HEK293T (cell line): ENCODE data around the gene BTG4.

Source experiments
- ARNT ChIP-seq: fragments of 450-650 bp; IDR thresholded peaks from 2 replicates; pipeline ENCODE4 v1.6.1; 2017; ENCODE audit warnings: mild to moderate bottlenecking
- BHLHE40 ChIP-seq: fragments of 450-650 bp; IDR thresholded peaks from 2 replicates; pipeline ENCODE4 v1.6.1; 2016; ENCODE audit warnings: mild to moderate bottlenecking, moderate library complexity, borderline replicate concordance
- ELF4 ChIP-seq: fragments of 450-650 bp; IDR thresholded peaks from 2 replicates; pipeline ENCODE4 v1.6.1; 2017; ENCODE audit warnings: antibody characterized with exemption
- FOXA1 ChIP-seq: fragments of 450-650 bp; IDR thresholded peaks from 2 replicates; pipeline ENCODE4 v1.6.1; 2016; ENCODE audit warnings: mild to moderate bottlenecking
- FOXK2 ChIP-seq: fragments of 450-650 bp; IDR thresholded peaks from 2 replicates; pipeline ENCODE4 v1.6.1; 2016; ENCODE audit warnings: mild to moderate bottlenecking
- FOXM1 ChIP-seq: fragments of 450-650 bp; IDR thresholded peaks from 2 replicates; pipeline ENCODE4 v1.6.1; 2017; ENCODE audit warnings: mild to moderate bottlenecking, borderline replicate concordance
- L3MBTL2 ChIP-seq: fragments of 450-650 bp; conservative IDR thresholded peaks from 2 replicates; pipeline ENCODE4 v1.6.1; 2016; ENCODE audit warnings: mild to moderate bottlenecking
- LEF1 ChIP-seq: fragments of 450-650 bp; IDR thresholded peaks from 2 replicates; pipeline ENCODE4 v1.6.1; 2017; ENCODE audit warnings: mild to moderate bottlenecking, borderline replicate concordance
- NFRKB ChIP-seq: fragments of 450-650 bp; IDR thresholded peaks from 2 replicates; pipeline ENCODE4 v1.6.1; 2016; ENCODE audit warnings: mild to moderate bottlenecking, moderate library complexity
- PKNOX1 ChIP-seq: fragments of 450-650 bp; IDR thresholded peaks from 2 replicates; pipeline ENCODE4 v1.6.1; 2016
- SP1 ChIP-seq: fragments of 450-650 bp; IDR thresholded peaks from 2 replicates; pipeline ENCODE4 v1.6.1; 2017
- SUZ12 ChIP-seq: fragments of 450-650 bp; IDR thresholded peaks from 2 replicates; pipeline ENCODE4 v1.6.1; 2016; ENCODE audit warnings: mild to moderate bottlenecking
- TARDBP ChIP-seq: fragments of 450-650 bp; IDR thresholded peaks from 2 replicates; pipeline ENCODE4 v1.6.1; 2016
- ZNF384 ChIP-seq: fragments of 450-650 bp; IDR thresholded peaks from 2 replicates; pipeline ENCODE4 v1.6.1; 2016

DNA sequence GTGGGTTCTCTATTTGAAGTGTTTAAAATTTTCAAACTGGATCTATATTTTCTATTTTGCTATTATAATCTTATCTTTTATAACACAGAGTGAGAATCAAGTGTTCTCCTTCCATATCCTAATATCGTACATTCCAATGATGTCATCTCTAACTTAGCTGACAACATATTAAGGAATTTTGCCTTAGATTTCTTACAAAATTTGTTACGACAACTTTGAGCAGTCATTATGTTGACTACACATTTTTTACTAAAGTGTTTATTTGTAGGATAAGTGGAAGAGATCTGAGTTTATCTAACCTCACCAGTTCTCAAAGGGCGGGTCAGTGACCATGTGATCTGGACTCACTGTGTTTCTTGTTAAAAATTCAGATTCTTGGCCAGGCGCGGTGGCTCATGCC lies 12.7 kb downstream of the BTG4 start:
- TF ChIP-seq ELF4 (no peak), SP1 (no peak), ARNT (no peak), FOXK2 (no peak), FOXM1 (no peak), PKNOX1 (no peak), L3MBTL2 (no peak), BHLHE40 (no peak), ZNF384 (no peak), FOXA1 (no peak), TARDBP (no peak), SUZ12 (no peak), LEF1 (no peak), NFRKB (no peak)
